Hematopoietic multipotent progenitor cell treated with erythropoietin and hydrocortisone succinate and interleukin-3 and kit ligand, for 8 days (in vitro differentiated cells): ENCODE results near the gene TLCD3B.
A peak's percentile ranks its signal among the peaks of the same experiment; 100 is the strongest.
"Not testable (repeated sequence)": the region's sequence is repeated elsewhere in the genome, so short reads cannot be mapped to it uniquely, and the experiment has no call there.

ENCODE experiments used
- DNase-seq: peaks from one replicate; pipeline ENCODE4 v3.0.0-alpha.2; 2015

The TLCD3B gene

GRCh38 chr16:30060836-30061554 is 29.9 kb upstream of the TLCD3B start:
- no peak for DNase-seq

- DNase-seq, result no peak
Observed at GRCh38 chr16:30060346-30060745, 29.3 kb upstream of the TLCD3B start.

GRCh38 chr16:30054959-30055553 is 24.0 kb upstream of the TLCD3B start:
- DNase-seq, result peak; percentile 60

GRCh38 chr16:30054451-30054850 is 23.4 kb upstream of the TLCD3B start:
- DNase-seq, result no peak

GRCh38 chr16:30053376-30054015 is 22.4 kb upstream of the TLCD3B start:
- DNase-seq, result no peak

DNA sequence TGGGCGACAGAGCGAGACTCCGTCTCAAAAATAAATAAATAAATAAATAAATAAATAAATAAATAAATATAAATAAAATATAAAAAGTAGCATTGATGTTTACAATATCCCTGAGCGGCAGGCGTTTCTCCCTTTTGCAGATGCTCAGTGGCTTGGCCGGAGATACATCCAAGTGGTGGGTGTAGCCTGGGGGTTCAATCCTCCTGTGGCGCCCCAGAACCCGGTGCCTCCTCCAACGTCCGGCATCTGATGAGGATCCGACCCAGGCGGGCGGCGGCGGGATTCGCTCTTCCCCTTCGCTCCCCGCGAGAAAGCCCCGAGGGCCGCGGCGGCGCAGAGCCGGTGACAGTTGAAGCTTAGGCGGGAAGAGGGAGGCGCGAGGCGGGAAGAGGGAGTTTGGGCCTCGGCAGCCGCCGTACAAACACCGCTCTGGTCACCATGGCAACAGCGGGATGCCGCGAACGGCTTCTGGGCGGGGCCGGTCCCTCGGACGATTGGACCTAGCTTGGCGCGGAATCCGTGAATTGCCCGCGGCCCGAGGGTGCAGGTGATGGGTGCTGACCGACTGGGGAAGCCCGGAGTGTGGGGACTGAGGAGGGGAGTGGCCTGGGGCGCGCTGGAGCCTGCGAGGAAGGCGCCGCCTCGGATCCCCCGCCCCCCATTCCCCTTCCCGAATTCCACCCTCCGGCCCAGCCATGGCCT is 21.8 kb upstream of the TLCD3B start:
- DNase-seq, result peak; percentile 90

- DNase-seq, result no peak
Observed at GRCh38 chr16:30051518-30051917, 20.4 kb upstream of the TLCD3B start.

- no peak for DNase-seq
Observed at GRCh38 chr16:30049871-30050270, 18.8 kb upstream of the TLCD3B start.

DNA sequence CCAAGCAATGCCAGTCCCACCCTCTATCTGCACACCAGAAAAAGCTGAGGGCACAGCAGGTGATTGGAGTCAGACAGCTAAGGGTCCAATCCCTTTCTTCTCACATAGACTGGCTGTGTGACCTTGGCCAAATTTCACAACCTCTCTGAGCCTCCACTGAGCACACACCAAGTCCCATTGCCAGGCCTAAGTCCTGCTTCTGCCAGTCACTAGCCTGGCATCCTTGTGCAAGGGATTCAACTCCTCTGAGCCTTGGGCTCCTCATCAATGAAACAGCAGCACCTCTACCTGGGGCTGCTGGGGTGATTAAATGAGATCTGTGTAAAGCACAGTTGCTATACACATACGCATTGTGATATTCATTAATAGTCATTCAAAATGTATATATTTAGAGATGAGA is 15.5 kb upstream of the TLCD3B start:
- no peak for DNase-seq

GRCh38 chr16:30046178-30046577 is 15.1 kb upstream of the TLCD3B start:
- no peak for DNase-seq

GRCh38 chr16:30041841-30042240 is 10.8 kb upstream of the TLCD3B start:
- DNase-seq, result peak; percentile 65

DNA sequence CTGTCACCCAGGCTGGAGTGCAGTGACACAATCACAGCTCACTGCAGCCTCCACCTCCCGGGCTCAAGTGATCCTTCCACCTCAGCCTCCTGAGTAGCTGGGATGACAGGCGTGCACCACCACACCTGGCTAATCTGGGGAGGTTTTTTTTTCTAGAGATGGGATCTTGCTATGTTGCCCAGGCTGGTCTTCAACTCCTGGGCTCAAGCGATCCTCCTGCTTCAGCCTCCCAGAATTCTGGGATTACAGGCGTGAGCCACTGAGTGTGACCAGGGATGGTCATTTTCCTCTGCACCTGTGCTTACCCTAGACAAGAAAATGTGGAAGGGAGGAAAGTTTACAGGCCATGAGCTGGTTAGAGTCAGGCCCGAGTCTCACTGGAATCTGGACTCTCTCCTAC is 9.6 kb upstream of the TLCD3B start:
- DNase-seq, result not testable (repeated sequence)

GRCh38 chr16:30040221-30040620 is 9.2 kb upstream of the TLCD3B start:
- no peak for DNase-seq

DNA sequence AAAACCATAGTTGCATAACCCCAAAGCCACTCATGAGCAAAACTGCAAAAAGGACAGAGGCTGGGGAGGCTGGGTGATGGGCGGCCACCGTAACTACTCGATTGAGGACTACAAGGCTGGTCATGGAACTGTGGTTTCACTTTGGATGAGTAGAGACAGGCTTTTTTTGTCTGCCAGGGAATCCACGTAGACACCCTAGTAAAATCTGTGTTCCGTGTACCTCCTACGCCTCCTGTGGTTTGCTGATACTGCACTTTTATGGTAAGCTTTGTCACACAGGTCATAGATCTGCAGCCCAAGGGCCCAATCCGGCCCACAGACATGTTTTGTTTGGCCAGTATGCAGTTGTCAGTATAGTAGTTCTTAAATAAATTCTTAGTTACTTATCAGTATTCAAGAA is 2.2 kb upstream of the TLCD3B start:
- no peak for DNase-seq

DNA sequence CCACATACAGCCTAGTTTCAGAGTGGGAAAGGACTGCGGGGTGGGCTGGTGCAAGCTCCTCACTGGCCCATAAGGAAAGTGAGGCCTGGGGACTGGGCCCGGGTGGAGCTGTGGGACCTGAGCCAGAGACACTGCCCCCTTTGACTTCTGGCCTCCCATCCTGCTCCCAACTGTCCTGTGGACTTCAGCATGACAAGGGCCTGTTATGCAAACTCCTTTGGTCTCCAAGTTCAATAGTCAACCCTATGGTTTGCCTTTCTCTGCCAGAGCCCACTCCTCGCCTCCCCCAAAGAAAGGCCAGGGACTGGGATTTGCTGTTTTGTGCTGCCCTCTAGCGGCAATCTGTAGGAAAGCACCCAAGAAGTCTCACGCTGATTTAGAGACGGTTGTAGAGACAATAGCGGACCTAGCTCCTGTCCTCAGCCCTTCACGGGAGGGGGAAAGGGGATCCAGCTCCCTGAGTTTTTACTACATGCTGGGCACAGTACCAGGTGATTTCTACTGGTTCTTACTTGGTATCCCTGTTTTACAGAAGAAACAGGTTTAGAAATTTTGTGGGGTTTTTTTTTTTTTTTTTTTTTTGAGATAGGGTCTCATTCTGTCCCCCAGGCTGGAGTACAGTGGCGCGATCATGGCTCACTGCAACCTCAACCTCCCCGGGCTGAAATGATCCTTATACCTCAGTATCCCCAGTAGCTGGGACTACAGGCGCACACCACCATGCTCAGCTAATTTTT is 1.2 kb upstream of the TLCD3B start:
- DNase-seq, result peak; percentile 73

- DNase-seq, result no peak
Observed at GRCh38 chr16:30031477-30031918, 427 bp upstream of the TLCD3B start.

DNA sequence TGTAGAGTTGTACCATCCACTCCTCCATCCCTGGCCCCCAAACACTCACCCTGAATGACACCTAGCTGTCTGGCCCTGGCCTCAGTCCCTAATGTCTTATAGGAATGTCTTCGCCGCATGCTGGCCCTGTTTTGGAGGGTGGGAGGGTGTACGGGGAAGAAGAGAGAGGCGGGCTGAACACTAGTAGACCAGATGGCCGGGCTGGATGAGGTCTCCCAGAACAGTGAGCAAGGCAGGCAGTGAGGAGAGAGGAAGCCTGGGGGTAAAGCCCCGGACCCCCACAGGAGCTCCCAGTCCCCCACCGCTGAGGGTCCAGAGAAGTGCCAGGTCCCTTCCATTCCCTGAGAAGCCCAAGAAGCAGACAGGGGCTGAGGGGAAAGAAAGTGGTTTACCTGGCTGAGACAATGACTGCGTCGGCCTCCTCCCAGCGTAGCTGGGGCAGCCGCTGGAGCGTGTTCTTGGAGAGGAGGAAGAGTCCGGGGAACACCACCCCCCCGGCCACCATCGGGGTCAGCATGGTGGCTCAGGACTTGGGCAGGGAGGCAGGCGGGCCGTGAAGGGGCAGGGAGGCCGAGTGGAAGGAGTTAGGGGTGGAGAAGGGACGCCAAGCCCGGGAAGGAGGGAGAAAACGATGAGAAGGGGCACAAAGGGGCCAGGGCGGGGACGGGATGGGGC is 923 bp downstream of the TLCD3B start:
- DNase-seq, result no peak

GRCh38 chr16:30028438-30029076 is 2.5 kb downstream of the TLCD3B start:
- no peak for DNase-seq

GRCh38 chr16:30027588-30028437 is 3.3 kb downstream of the TLCD3B start:
- no peak for DNase-seq

DNA sequence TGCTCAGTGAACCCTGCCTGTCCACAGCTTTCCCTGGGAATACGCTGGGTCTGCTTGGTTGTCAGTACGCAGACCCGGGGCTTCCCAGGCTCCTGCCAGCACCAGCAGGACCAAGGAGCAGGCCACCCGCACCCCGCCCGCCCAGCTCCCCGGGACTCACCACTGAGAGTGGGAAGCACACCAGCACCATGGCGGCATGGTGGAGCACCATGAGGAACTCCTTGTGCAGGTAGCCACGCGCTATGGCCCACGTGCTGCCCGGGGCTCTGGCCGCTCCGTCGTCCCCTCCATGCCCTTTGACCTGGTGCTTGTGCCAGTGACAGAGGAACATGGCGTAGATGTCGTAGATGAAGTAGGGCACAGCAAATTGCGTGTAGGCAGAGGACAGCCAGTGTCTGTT is 4.6 kb downstream of the TLCD3B start:
- DNase-seq, result no peak

DNA sequence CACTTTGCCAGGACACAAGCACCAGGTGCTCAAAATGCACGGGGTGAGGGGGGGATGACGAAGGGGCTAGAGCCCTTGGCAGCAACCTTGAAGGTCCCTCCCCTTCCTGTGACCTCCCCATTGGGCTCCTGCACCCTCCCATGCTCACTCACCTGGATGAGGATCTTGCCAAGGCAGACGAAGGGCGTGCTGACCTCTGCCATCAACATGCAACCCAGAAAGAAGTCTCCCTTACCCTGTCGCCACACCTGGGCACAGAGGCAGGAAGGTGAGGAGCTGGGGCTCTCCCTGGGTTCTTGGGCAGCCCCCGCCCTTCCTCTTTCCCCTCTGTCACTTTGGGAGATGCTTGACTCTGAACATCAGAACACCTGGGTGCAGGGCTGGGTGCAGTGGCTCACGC is 5.5 kb downstream of the TLCD3B start:
- DNase-seq, result no peak
